Stimulated activated CD8-positive, alpha-beta memory T cell treated with anti-CD3 and anti-CD28 coated beads, Interleukin-2, amount 100 ng/mL, for 1 hour (primary cell): ENCODE data around the gene TTF2.
A peak's percentile ranks its signal among the peaks of the same experiment; 100 is the strongest.
"Not testable (repeated sequence)": the region's sequence is repeated elsewhere in the genome, so short reads cannot be mapped to it uniquely, and the experiment has no call there.

Source experiments
- DNase-seq, 2 donors: peaks; one replicate each; pipeline ENCODE4 v3.0.0-alpha.2; 2020; ENCODE audit warnings: low read depth in 2 of 2

Gene TTF2

DNA sequence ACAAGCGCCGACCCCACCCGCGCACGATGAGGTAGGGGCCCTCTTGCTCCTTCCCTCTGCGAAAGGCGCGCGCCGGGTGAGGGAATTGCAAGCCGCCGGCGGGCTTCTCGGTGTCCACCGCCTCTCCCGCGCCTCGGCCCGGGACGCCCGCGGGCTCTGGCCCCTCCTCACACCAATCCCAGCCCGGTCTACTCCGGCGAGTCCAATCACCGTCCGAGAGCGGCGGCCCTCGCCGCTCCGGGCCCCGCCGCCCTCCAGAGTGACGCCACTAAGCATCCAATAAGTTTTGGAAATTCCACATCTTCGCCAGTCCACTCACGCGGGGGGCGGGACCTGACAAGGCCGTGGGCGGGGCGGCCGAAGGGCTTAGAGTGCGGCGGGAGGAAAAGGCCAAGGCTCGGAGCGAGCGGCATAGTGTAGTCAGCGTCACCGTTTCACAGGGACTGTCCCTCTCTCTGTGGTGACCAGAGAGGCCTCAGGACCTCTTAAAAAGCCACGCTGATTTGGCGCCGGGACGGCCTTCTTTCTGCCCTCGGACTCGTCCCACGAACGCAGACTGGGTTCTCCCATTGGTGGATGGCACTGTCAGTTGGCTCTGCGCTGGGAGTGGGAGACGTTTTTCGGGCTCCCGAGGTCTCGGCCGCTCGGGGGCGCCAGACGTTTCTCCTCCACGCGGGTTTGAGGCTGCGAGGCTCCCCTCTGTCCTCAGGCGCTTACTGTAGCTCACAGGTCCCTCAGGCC lies 61.6 kb downstream of the TTF2 start, which contains the start of gene TRIM45:
TSS of gene TRIM45 (minus strand) at position 161 of the 741 bp plus-strand sequence. CDS start 548 bp downstream, outside the sequence.
- peak; percentile 61 to 69 for DNase-seq

DNA sequence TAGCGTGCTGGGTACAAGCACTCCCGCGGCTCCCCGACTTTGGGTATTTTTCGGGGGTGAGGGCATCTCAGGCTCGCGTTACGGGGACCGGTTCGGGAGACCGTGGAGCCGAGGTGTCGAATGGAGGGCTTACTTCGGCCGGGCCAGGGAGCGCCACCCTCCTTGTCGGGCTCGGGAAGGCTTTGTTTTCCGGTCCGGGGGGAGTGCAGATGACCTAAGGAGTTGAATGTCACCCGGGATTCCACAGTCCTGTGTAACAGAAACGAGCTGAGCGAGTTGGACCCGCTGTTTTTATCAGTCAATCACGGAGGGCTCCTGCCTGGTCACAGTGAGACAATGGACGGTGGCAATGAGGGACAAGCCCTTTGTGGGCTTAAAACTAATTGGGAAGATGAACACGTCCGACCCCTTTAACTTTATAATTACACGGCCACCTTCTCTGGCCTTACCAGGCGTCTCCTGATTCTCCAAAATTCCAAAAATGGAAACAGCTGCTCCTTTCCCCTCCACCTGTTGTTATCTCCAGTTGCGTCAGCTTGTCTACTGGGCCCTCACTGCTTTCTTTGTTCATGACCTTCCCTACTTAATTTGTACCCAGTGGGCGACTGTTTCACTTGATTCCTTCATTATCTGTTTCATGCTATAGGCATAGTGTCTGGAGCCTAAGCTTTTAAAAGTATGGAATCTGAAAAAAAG lies 62.4 kb downstream of the TTF2 start:
- no peak for DNase-seq

DNA sequence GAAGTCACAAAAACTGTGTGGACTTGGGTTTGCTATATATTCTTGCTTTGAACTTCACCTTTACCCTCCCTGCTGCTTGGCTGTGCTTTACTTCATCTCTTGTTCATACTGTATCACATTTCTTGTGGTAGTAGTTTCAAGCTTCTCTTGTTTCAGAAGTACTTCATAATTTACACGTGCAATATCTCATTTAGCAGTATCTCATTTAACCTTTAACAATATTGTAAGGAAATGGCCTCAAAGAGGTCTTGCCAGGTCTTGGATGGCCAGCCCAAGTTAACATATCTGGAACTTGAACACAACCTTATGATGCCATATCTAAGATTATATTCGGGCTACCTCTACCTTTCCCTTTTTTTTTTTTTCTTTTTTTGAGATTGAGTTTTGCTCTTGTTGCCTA lies 63.1 kb downstream of the TTF2 start:
- no peak for DNase-seq

DNA sequence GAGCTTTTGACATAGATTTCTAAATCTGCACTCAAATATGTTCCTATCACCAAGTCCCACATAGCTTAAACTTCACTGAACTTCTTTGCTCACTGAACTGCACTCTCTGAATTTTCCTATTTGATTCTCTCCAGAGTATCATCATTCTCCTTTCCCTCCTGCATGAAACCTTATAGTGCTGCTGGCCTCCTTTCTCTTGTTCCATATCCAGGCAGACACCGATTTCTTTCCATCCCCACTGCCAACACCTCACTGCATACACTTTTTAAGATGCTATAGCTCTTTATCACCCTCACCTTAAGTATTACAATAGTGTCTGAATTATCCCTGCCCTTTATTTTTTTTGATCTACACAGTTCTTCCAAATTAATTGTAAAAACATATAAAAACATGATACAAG lies 64.5 kb downstream of the TTF2 start:
- DNase-seq = no peak

DNA sequence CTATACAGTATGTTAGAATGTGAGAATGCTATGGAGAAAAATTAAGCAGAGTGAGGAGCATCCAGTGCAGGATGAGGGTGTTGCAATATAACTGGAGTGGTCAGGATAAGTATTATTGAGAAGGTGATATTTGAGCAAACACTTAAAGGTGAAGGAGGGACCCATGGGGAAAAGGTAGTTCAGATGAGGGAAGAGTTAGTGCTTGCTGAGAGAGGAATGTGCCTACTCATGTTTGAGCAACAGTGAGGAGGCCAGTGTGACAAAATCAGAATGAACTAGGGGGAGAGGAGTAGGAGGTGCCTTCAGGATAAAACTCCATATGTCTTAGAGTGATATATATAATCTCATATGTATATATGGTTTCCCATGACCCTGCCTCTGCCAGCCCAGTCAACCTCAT lies 67.7 kb downstream of the TTF2 start:
- DNase-seq = no peak

DNA sequence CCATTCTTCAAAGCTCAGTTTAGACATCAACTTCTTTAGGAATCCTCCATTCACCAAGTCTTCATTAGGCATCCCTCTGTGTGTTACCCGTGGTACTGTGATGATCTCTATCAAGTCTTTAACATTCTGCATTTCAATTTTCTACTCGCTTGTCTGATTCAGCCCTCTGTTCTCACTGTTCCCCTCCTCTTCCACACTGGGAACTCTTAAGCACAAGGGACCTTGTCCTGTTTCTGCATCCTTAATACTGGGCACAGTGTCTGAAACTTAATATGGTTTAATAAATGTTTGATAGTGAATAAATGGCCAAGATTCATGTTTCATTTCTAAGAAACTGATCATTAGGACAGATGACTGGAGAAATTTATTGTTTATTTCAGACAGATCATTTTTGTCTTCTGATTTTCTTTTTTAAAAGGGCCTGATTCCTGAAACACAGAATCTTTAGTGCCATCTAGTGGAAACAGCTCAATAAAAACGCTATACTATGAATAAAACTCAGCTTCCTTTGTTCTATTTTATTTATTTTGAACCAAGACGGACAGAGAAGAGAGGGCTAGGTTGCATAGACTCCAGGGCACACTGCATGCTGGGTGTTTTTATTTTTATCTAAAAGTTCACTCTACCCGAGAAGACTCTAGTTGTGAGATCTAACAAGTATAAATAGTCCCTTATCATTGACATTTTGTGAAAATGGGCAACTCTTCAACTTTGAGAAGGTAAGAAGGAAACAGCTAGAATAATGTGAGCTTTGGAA lies 68.4 kb downstream of the TTF2 start:
- DNase-seq = no peak

DNA sequence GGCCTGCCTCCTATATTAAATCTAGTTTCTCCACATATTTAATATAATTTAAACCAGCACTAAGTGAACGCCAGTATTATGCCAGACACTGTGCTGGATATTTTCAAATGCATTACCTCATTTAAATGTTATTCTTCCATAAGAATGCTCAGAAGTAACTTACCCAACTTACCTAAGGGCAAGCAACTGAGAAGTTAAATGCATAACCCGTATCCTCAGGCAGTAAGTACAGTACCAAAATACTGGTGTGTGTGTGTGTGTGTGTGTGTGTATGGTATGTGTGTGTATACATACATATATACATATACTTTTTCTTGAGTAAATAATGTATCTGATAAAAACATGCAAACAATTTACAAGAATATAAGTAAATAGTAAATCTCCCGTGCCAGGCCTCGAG lies 70.4 kb downstream of the TTF2 start:
- DNase-seq = no peak

DNA sequence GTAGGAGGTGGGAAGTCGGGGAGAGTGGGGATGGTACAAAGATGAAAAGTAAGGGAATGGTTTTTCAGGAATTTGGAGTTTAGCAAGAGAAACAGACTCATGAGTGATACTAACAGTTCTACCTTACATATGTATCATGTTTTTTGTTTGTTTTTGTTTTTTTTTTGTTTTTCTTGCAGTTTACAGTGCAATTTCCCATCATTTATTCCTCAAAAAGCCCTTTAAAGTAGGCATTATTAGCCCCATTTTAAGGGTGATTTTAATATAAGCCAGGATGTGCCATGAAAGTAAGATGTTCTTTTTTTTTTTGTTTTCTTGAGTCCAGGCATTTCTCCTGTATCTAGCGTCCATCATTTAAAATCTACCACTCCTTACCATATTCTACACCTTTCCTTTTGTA lies 75.2 kb downstream of the TTF2 start:
- DNase-seq = no peak

DNA sequence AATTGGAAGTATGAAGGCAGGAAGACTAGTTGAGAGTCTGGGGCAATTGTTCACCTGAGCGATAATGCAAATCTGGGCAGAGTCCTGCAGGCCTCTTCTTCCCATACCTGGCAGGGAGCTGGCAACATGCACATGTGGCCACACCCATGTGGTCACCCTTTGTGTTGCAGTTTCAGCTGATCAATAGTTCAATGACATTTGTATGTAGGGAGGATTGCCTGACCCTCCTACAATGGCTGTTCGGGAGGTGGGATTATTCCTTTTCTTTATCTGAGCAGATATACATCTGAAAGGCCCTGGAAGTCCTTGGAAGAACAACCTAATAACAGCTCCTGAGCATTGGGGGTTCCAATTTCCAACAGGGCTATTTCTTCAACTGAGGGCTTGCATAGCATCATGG lies 76.6 kb downstream of the TTF2 start:
- no peak for DNase-seq

DNA sequence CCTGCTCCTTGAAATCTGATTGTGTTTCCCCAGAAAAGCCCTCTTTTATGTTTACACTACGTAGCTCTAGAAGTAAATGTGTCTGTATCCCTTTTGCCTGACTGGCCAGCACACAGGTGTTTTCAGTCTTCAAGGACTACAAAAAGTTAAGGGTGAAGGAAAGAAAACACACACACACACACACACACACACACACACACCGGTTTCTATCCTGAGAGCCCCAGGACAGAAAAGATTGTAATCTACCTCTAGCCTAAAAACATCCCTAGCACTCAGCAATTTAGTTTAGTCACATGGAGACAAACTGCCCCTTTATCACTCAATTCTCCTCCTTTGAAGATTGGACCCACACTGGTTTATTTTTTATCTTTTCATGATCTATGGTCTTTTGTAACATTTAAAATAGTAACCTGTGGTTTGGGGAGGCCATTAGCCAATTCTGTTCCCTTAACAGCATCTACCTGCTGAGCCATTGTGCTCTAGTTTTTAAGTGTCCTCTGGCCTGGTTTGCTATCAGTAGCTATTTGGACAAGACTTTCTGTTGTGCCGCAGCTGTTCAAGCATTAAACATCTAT lies 77.2 kb downstream of the TTF2 start:
- no peak for DNase-seq

DNA sequence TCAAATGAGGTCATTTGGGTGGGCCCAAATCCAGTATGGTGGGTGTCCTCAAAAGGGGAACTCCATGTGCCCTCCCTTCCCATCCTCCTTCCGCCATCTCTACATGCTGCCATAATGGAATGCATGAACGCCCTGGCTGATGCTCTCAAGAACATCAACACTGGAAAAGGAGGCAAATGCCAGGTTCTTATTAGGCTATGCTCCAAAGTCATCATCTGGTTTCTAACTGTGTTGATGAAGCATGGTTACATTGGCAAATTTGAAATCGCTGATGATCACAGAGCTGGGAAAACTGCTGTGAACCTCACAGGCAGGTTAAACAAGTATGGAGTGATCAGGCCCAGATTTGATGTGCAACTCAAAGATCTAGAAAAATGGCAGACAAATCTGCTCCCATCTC lies 78.0 kb downstream of the TTF2 start:
- DNase-seq = no peak

DNA sequence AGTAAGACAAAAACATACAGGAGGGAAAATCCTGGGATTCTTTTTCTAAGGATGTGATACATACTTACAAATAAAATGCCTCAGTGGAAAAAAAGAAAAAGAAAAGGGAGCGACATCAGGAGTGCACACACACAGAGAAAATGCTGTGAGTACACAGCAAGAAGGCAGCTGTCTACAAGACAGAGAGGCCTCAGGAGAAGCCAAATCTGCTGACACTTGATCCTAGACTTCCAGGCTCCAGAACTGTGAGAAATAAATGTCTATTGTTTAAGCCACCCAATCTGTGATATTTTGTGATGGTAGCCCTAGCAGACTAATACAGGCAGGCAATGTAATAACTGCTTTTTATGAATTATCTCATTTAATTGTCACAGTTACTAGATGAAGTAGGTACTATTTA lies 78.4 kb downstream of the TTF2 start:
- DNase-seq = no peak

DNA sequence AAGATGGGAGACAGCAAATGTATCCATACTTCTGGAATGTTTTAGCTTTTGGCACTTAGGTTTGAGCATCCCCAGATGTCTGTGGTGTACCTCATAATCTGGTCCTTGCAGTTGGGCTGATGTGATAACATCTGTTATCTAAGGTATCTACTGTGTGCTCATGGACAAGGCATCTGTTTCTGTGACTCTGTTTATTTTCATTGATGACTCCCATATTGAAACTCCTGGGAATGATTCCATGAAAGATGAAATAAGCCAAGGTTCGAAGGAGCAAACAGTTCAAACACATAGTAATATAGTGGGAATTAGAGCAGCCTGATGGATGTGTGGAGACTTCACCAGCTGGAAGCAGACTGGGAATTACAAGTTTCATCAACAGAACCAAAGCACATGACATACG lies 82.1 kb downstream of the TTF2 start:
- DNase-seq = no peak

DNA sequence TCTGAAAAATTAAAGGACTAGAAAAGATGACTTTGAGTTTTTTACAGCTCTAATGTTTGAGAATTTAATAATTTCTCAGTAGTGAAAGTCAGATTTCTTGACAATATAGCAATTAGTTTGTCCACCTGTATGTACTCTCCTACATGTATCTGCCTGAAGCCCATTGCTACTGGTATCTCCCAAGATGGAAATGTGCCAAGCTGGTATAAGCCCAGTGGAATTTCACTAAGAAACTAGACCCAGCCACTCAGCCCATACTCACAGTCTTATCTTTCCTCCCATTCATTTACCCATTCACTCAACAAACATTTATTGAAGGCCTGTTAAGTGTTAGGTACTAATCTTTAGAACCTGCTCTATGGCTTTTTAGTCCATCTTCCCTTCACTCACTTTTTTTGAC lies 83.0 kb downstream of the TTF2 start:
- no peak for DNase-seq

DNA sequence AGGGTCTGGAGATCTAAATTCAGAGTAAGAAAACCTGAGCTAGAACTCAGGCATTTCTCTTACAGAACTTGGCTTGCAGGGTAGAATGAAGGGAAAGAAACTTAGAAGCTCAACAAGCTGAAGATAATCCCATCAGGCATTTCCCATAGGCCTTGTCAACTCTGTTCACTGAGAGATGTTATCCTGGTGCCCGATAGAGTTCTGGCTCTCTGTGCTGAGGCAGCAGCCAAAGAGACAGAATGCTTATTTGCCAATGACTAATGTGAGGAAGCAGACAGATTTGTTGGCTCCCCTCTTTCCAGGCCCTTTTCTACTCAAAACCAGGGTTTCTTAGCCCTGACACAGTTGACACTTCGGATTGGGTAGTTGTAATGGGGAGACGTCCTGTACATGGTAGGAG lies 83.7 kb downstream of the TTF2 start:
- no peak for DNase-seq

DNA sequence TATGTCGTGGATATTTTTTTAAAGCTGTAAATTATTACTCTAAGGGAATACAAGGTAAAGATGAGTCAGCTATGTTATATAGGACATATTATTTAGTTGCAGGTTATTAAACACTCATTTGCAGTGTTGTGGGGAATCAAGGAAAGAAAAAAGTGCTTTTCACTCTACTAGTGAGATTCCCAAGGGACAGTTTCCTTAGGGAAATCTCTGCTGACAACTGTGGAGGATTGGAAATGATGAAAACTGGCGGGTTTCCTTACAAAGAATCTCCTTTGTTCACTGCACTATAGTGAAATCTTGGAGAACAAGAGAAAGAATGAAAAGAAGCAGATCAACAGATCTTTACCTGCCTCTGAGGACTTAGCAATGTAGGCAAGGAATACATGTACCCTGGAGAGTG lies 85.9 kb downstream of the TTF2 start:
- DNase-seq = no peak

DNA sequence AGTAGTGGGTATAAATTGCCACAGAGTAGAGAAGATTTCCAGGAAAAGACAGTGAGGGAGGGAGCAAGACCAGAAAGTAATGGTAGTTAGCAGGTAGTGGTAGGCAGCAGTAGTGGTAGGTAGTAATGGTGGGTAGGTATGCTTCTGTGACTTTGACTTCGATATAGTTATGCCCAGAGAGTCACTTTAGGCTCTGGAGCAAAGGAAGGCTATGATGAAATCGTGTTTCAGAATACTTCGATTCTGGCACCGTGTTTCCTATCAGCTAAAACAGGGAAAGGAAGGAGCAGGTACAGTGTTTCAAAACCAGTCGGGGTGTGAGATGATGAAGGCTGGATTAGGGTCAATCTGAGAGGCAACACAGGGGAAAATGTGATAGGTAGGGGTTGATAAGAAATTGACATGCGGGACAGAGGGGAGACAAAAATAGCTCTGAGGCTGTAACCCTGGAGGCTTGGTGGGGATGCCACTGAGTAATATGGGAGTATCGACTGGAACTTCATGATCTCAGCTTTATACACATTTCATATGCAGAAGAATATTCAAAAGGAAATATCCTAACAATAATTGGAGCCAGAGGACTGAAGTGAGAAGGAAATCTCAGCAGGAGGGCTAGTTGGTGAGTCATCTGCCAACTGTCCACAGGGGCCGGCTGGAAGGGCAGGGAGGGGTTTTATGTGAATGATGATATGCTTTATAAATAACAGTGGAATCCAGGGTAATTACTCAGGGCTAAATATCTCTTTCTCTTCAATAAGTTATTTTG lies 86.6 kb downstream of the TTF2 start:
- no peak for DNase-seq

DNA sequence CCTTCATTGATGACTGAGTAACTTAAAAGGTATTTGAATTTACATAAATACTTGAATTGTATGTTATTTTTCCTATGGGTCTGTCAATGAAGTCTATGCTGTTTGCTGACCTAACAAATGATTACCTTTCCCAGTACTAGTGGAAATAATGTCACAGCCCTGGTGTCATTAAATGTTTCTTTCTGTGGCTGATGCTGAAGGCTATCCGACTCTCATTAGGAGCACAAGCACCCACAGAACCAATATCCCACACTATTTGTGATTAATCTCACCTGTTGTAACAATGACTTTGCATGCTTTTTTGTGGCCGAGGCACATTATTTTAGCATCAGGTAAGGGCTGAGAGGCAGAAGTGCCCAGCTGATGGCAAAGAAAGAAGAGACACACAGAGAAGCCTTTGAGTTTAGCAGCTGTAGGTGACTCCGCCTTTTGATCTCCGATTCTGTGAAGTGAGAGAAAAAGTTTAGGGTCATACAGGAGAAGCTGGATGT lies 87.3 kb downstream of the TTF2 start:
- no peak for DNase-seq

DNA sequence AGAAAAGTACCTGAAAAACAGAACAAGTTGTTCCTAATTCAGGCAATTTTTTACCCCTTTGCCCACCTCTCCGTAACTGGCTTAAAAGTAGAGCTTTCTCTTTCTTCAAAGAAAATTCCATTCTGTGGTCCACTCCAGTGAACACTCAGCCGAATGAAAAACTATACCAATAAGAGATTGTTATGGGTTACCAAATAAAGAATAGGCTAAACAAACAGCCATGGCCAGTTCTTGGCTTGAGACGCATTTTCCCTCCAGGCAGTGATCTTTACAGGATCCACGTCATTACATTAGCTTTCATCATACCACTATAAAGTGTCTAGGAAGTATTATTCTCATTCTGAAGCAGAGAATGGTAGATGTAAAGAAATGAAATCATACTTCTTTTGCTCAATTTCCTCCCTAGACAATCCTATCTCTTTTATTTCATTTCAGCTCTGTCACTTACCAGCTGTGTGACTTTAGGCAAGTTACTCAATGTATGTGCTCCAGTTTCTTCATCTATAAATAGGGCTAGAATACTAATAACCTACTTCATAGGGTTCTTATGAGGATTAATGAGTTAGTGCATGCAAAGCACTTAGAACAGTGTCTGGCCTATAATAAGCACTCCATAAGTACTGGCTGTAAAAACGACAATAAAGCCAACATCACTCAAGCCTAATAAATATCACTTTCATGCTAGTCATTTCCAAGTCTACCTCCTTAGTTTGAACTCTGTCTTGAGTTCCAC lies 87.9 kb downstream of the TTF2 start:
- DNase-seq = no peak

DNA sequence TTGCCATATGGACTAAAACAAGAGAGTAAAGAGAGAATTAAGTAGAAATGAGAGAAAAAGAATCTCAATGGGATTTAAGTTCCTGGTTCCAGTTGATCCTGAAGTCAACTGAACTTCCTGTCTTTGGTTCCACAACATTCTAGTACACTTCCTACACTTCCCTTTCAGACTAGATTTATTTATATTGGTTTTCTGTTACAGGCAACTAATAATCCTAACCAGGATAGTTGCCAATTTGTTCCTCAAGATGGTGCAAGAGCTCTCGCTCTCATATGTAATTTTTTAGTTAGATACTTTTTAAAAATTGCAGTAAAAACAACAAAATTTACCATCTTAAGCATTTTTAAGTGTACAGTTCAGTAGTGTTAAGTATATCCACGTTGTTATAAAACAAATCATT lies 90.2 kb downstream of the TTF2 start:
- DNase-seq = no peak

DNA sequence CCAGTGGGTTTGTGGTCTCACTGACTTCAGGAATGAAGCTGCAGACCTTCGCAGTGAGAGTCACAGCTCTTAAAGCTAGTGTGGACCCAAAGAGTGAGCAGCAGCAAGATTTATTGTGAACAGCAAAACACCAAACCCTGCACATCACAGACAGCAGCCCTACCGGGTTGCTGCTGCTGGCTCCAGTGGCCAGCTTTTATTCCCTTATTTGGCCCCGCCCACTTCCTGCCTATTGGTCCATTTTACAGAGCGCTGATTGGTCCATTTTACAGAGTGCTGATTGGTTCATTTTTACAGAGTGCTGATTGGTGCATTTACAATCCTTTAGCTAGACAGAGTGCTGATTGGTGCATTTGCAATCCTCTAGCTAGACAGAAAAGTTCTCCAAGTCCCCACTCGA lies 91.2 kb downstream of the TTF2 start:
- not testable (repeated sequence) for DNase-seq
